ENCODE measurements around the gene TRAF7. TPM values are rescaled to one million over a fixed set of nuclear protein-coding genes. Genes with fewer than 3 reads are reported as not detected.

The TRAF7 gene
- total and polyA plus RNA-seq, 2 of the 13 experiments (the other 11 are each of a cell fraction or from before 2014, with no cell fraction given) = 47.9 to 65.6 TPM

DNA sequence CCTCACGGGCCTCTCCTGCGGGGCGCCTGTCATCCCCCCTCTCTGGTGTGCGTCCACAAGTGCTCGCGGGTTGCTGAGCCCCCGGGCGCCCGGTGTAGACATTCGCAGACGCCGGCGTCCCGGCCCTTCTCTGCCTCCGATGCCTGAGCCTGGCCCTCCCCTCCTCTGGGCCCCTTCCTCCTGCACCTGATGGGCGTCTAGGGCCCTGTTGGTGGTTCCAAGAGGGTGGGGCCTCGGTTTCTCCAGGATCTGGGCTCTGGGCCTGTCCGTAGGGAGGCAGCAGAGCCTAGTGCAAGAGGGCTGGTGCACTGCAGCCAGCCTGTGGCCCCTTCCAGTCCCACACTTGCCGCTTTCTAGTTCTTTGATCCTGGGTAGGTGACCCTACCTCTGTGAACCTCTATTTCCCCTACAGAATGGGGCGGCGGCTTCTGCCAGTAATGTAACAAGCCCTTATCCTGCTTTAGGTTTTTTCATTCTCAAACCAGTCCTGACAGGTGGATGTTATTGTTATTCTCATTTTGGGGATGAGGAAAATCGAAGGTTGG lies 68.4 kb downstream of the TRAF7 start (continued):
- TF ChIP-seq, protein P1, sequence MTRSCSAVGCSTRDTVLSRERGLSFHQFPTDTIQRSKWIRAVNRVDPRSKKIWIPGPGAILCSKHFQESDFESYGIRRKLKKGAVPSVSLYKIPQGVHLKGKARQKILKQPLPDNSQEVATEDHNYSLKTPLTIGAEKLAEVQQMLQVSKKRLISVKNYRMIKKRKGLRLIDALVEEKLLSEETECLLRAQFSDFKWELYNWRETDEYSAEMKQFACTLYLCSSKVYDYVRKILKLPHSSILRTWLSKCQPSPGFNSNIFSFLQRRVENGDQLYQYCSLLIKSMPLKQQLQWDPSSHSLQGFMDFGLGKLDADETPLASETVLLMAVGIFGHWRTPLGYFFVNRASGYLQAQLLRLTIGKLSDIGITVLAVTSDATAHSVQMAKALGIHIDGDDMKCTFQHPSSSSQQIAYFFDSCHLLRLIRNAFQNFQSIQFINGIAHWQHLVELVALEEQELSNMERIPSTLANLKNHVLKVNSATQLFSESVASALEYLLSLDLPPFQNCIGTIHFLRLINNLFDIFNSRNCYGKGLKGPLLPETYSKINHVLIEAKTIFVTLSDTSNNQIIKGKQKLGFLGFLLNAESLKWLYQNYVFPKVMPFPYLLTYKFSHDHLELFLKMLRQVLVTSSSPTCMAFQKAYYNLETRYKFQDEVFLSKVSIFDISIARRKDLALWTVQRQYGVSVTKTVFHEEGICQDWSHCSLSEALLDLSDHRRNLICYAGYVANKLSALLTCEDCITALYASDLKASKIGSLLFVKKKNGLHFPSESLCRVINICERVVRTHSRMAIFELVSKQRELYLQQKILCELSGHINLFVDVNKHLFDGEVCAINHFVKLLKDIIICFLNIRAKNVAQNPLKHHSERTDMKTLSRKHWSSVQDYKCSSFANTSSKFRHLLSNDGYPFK (CRISPR knock-in tag; IDR thresholded peaks at IDR 0.05; ENCODE audit: borderline replicate concordance) = no peak; the same call in 1 of the 2 replicates
- no peak for TF ChIP-seq ZNF34 (CRISPR knock-in tag; IDR thresholded peaks at IDR 0.05; ENCODE audit: borderline replicate concordance)
- TF ChIP-seq, protein P2, sequence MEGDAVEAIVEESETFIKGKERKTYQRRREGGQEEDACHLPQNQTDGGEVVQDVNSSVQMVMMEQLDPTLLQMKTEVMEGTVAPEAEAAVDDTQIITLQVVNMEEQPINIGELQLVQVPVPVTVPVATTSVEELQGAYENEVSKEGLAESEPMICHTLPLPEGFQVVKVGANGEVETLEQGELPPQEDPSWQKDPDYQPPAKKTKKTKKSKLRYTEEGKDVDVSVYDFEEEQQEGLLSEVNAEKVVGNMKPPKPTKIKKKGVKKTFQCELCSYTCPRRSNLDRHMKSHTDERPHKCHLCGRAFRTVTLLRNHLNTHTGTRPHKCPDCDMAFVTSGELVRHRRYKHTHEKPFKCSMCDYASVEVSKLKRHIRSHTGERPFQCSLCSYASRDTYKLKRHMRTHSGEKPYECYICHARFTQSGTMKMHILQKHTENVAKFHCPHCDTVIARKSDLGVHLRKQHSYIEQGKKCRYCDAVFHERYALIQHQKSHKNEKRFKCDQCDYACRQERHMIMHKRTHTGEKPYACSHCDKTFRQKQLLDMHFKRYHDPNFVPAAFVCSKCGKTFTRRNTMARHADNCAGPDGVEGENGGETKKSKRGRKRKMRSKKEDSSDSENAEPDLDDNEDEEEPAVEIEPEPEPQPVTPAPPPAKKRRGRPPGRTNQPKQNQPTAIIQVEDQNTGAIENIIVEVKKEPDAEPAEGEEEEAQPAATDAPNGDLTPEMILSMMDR (CRISPR knock-in tag; IDR thresholded peaks at IDR 0.05) = peak; percentile 72
- TF ChIP-seq, protein P3, sequence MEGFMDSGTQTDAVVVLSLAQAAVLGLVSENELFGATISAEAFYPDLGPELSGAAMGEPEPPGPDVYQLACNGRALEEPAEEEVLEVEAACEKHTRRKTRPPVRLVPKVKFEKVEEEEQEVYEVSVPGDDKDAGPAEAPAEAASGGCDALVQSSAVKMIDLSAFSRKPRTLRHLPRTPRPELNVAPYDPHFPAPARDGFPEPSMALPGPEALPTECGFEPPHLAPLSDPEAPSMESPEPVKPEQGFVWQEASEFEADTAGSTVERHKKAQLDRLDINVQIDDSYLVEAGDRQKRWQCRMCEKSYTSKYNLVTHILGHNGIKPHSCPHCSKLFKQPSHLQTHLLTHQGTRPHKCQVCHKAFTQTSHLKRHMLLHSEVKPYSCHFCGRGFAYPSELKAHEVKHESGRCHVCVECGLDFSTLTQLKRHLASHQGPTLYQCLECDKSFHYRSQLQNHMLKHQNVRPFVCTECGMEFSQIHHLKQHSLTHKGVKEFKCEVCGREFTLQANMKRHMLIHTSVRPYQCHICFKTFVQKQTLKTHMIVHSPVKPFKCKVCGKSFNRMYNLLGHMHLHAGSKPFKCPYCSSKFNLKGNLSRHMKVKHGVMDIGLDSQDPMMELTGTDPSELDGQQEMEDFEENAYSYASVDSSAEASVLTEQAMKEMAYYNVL (CRISPR knock-in tag; IDR thresholded peaks at IDR 0.05; ENCODE audit: borderline replicate concordance) = no peak
